Activated CD4-positive, alpha-beta T cell treated with anti-CD3 and anti-CD28 coated beads, Interleukin-2, amount 50 U/mL, for 24 hours (primary cell): ENCODE data around the gene ADSS1.

ENCODE experiments used
- DNase-seq, 2 donors: peaks; one replicate each; pipeline ENCODE4 v3.0.0-alpha.2; 2020; ENCODE audit warnings: low read depth in 1 of 2, low spot score in 1 of 2

The ADSS1 gene

GRCh38 chr14:104778694-104779331 lies 54.8 kb downstream of the ADSS1 start:
- DNase-seq = no peak

- DNase-seq = no peak
Observed at GRCh38 chr14:104779776-104780512, 55.9 kb downstream of the ADSS1 start.

GRCh38 chr14:104780513-104781030 lies 56.5 kb downstream of the ADSS1 start:
- DNase-seq = no peak

DNA sequence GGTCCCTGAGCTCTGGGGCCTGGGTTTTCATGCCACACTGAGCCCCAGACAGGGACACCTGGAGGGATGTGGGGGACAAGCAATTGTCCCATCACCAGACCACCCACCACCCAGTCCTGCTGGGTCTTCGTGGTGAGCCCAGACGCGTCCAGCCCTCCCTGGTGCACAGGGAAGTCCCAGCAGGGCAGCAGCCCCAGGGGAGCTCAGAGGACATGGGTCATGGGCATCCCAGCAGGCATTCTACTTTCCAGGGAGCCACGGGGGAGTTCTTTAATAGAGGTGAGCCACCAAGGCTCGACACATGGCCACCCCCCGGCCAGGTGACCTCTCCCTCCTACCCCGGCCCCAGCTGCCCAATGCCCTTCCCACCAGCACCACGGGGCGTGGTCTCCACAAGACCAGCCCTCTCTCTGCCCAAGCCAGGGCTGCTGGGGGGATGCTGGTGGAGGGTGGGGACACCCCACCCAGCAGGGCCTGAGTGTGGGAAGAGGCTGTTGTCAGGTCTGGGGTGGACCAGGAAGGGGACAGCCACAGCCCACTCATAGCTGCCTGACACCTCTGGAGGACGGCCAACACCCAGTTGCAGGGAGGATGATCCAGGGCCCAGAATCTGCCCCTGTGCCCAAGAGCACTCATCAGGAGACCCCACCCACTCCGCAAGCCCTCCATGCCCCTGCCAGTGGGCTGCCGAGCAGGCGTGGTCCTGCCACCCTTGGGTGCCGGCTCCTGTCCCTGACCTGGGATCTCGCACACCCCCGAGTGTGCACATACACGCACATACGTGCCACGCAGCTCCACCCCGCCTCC lies 57.4 kb downstream of the ADSS1 start:
- no peak for DNase-seq

- no peak for DNase-seq
Observed at GRCh38 chr14:104782086-104782807, 58.2 kb downstream of the ADSS1 start.

- no peak for DNase-seq
Observed at GRCh38 chr14:104782808-104783139, 58.7 kb downstream of the ADSS1 start.

DNA sequence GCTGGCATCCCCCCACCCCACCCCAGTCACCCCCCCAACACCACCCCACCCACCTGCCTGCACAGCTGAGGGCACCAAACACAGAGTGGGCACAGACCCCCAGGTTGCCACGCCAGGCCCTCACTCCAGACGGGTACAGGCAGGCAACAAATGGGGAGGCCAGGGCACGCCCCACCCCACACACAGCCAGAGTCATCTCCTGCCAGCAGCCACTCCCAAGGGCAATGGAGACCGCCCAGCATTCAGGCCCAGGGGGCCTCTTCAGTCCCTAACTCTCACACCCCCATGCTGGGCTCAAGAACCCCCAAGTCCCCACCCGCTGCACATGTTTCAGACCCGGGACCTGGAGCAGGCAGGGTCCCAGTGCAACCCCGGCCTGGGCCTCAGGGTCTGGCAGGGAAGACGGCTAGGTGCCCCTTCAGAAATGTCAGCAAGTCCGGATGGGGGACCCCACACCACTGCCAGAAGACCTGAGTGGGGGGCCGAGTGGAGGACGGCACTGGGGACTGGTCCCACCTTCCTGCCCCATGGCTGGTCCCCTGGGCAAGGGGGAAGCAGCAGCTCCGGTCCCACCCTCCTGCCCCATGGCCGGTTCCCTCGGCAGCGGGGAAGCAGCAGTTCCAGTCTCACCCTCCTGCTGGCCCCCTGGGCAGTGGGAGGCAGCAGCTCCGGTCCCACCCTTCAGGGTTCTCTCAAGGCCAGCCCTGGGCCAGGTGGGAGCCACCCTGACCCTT lies 59.6 kb downstream of the ADSS1 start:
- DNase-seq = no peak

- no peak for DNase-seq
Observed at GRCh38 chr14:104784218-104784568, 60.2 kb downstream of the ADSS1 start.

GRCh38 chr14:104784846-104785707 lies 61.0 kb downstream of the ADSS1 start:
- DNase-seq = no peak

GRCh38 chr14:104785708-104786080 lies 61.7 kb downstream of the ADSS1 start:
- no peak for DNase-seq

DNA sequence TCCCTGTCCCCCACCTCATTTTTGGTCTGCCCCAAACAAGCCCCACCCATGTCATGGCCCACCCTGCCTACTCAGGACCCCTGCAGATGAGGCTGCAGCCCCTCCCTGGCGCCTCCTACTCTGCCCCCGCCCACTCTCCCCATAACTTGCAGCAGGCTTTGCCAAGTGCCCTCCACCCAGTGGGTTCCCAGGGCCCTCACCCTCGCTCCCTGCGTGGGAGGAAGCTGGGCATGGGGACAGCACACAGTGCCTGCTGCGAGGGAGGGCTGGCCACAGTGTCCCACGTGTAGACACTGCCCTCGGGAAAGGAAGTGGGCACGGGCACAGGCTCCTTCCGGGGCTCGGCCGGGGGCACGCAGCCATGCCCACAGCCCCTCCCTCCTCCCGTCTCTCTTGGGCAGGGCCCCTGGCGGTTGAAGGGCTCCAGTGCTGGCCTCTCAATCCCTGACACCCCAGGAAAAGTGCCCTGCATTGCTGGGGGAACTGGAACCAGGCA lies 62.1 kb downstream of the ADSS1 start:
- no peak for DNase-seq

DNA sequence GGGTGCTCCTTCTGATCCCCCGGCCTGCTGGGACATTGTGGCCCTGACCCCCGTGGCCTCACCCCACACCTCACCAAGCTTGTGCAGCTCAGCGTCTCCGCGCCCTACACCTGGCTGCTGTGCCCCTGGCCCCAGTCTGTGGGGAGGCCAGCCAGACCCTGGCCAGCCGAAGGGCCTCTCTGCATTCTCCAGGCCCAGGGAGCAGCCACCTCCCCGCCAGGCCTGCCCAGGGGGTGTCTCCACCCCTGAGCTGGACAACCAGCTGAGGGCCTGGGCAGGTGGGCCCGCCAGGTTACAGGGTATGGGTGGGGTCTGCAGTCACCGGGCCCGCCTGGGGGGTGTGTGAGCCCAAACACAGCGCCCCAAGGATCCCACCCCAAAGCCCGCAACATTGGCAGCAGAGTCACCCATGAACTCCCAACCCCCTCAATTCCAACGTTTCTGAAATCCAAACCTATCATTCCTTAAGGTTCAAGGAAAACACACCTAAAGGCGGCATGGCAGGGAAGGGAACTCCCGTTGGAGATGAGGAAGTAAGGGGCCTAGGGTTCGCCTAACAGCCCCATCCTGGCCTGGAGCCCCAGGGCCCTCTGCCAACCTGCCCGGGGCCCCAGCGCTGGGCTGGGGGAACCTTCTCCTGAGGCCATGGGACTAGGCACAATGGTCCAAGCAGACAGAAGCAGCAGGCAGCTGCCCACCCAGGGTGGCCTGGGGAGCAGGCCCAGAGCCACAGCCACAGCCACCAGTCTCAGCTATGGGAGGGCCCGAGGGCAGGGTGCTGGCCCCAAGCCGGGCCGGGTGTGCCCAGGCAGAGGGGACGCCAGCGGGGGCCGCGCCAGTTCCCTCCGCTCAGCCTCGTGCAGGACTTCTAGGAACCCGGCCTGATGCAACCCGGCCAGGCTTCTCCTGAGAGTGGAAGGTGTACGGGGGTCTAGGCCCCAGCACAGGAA lies 63.0 kb downstream of the ADSS1 start:
- no peak for DNase-seq

GRCh38 chr14:104787736-104788135 lies 63.7 kb downstream of the ADSS1 start:
- no peak for DNase-seq

- DNase-seq = no peak
Observed at GRCh38 chr14:104788161-104788818, 64.3 kb downstream of the ADSS1 start.

GRCh38 chr14:104788873-104789663 lies 65.0 kb downstream of the ADSS1 start:
- DNase-seq = no peak

DNA sequence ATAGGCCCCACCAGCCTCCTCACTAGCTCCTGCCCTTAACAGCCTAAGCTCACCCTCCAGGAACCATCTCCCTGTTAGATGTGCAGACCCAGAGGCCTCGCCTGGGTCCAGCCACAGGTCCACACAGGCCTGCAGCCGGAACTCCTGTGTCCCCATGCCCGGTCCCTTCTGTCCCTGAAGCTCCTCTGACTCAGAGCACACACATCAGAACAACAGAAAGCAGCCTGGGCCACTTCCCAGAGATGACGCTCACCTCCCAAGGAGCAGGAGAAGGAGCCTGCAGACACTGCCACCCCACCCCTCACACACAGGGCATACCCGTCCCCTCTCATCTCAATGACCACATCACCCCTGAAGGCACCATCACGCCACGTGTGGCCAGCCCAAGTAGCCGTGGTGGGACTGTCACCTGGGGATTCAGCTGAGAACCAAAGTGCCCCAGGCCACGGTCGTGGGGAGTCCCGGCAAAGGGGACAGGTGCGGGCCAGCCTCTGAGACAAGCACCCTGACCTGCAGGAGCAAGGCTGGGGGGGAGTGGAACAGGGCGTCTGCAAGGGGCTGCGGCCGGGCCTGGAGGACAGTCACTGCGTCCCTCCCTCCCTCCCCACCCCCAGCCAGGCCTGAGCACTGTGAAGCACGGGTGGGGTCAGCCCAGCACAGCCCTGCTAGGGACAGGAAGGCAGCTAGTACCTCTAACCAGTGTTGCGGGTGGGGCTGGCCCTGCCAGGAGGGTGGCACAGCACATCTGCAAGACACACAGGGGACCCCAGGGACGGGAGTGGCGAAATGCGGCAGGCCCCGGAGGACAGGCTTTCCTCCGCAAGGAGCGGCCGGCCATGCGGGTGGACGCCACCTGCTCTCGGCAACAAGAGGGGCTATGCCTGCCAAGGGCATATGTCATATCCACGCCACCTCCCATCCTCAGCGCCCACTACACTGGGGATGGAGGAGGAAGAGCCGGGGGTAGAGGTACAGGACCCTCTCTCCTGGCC lies 66.0 kb downstream of the ADSS1 start:
- no peak for DNase-seq
